Peyer's patch (tissue), 4 donors: ENCODE results near the gene PGM5.

Experiments
- POLR2A ChIP-seq, 2 donors: fragments of 450-650 bp; IDR thresholded peaks; one replicate each; pipeline ENCODE4 v1.5.1; 2017; ENCODE audit warnings: antibody characterized with exemption in 2 of 2, mild to moderate bottlenecking in 2 of 2, moderate library complexity in 2 of 2
- TF ChIP-seq, protein P1 (sequence below), 6 experiments: fragments of 450-650 bp in 4 of 6; fragments of 200-600 bp in 2 of 6; sonication (generic) in 1 of 6; IDR thresholded peaks; one replicate each; pipeline ENCODE4 v1.5.1; 2017 to 2019; ENCODE audit warnings: antibody characterized with exemption in 6 of 6, mild to moderate bottlenecking in 3 of 6, moderate library complexity in 1 of 6

DNA sequence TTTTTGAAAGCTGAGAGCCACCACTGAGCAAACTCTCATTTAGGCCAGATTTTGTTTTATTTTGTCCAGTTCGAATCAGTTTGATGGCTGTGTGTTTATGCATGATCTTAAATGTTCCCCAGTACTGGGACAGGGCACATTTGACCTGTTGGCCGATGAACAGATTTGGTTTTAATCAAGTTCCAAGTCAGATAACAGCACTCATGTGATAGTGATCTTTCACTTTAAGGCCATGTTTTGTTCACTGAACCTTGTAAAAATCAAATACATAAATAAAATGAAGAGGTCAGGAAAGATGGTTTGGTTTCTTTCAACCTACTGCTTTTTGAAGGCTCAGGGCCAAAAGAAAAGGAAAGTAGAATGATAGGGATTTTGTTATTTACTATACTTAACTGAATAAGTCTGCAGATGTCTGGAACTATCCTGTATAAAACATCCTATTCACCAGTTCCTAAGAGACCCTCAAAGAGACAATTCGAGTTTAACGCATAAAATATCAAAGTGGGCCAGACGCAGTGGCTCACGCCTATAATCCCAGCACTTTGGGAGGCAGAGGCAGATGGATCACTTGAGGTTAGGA is 77.2 kb downstream of the PGM5 start:
- TF ChIP-seq, protein P1, sequence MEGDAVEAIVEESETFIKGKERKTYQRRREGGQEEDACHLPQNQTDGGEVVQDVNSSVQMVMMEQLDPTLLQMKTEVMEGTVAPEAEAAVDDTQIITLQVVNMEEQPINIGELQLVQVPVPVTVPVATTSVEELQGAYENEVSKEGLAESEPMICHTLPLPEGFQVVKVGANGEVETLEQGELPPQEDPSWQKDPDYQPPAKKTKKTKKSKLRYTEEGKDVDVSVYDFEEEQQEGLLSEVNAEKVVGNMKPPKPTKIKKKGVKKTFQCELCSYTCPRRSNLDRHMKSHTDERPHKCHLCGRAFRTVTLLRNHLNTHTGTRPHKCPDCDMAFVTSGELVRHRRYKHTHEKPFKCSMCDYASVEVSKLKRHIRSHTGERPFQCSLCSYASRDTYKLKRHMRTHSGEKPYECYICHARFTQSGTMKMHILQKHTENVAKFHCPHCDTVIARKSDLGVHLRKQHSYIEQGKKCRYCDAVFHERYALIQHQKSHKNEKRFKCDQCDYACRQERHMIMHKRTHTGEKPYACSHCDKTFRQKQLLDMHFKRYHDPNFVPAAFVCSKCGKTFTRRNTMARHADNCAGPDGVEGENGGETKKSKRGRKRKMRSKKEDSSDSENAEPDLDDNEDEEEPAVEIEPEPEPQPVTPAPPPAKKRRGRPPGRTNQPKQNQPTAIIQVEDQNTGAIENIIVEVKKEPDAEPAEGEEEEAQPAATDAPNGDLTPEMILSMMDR (IDR thresholded peaks at IDR 0.05): no peak
- no peak for TF ChIP-seq POLR2A (IDR thresholded peaks at IDR 0.05)
